HEK293 (cell line): Measurements from ENCODE around the gene UBR7.

ENCODE experiments used
- HOXA7 ChIP-seq: sonication (generic); formaldehyde crosslinking; IDR thresholded peaks from 2 replicates; pipeline ENCODE4 v1.8.1; 2022; ENCODE audit warnings: missing genetic modification reagents, borderline replicate concordance
- KLF1 ChIP-seq: fragments of 450-650 bp; formaldehyde crosslinking; IDR thresholded peaks from 2 replicates; pipeline ENCODE4 v1.5.1; 2016; ENCODE audit warnings: missing biosample characterization, missing genetic modification characterization
- MZF1 ChIP-seq: fragments of 450-650 bp; formaldehyde crosslinking; IDR thresholded peaks from 2 replicates; pipeline ENCODE4 v1.5.1; 2017; ENCODE audit warnings: missing biosample characterization, missing genetic modification characterization, borderline replicate concordance
- REPIN1 ChIP-seq: fragments of 450-650 bp; formaldehyde crosslinking; IDR thresholded peaks from 2 replicates; pipeline ENCODE4 v1.5.1; 2017; ENCODE audit warnings: missing biosample characterization, missing genetic modification characterization, low read depth
- SALL2 ChIP-seq: fragments of 450-650 bp; formaldehyde crosslinking; IDR thresholded peaks from 2 replicates; pipeline ENCODE4 v1.5.0; 2017; ENCODE audit warnings: missing biosample characterization, mild to moderate bottlenecking, missing genetic modification characterization, borderline replicate concordance
- TCF7L2 ChIP-seq: IDR thresholded peaks from 2 replicates; pipeline ENCODE4 v1.6.1; 2011; ENCODE audit warnings: low read depth, mild to moderate bottlenecking, inconsistent platforms, low read length, moderate library complexity, borderline replicate concordance
- YY1 ChIP-seq: fragments of 450-650 bp; formaldehyde crosslinking; IDR thresholded peaks from 2 replicates; pipeline ENCODE4 v1.5.1; 2018; ENCODE audit warnings: missing biosample characterization, missing genetic modification characterization
- ZFHX2 ChIP-seq: fragments of 450-650 bp; formaldehyde crosslinking; conservative IDR thresholded peaks from 2 replicates; pipeline ENCODE4 v1.5.1; 2016; ENCODE audit warnings: missing biosample characterization, missing genetic modification characterization
- ZNF248 ChIP-seq: fragments of 450-650 bp; formaldehyde crosslinking; IDR thresholded peaks from 2 replicates; pipeline ENCODE4 v1.5.1; 2017; ENCODE audit warnings: missing biosample characterization, missing genetic modification characterization
- TF ChIP-seq, protein P1 (sequence below): fragments of 450-650 bp; formaldehyde crosslinking; IDR thresholded peaks from 2 replicates; pipeline ENCODE4 v1.5.1; 2016; ENCODE audit warnings: missing biosample characterization, missing genetic modification characterization
- TF ChIP-seq, protein P2 (sequence below): fragments of 450-650 bp; formaldehyde crosslinking; IDR thresholded peaks from 2 replicates; pipeline ENCODE4 v1.5.1; 2016; ENCODE audit warnings: missing biosample characterization, missing genetic modification characterization
- TF ChIP-seq, protein P3 (sequence below): fragments of 450-650 bp; formaldehyde crosslinking; IDR thresholded peaks from 2 replicates; pipeline ENCODE4 v1.5.1; 2016; ENCODE audit warnings: missing biosample characterization, missing genetic modification characterization

DNA sequence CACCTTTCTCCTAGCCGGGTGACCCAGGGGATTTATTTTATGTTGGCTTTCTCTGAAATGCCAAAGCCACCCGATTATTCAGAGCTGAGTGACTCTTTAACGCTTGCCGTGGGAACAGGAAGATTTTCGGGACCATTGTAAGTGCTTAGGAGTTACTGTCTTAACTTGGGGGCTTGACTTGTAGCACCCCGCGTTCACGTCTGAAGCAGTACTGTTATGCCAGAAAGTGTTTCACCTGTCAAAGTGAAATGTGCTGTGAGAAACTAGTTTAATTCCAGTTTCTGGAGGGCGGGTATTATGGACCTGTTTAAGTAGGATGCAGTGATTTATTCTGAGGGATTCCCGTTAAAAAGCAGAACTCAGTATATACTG, 21.7 kb upstream of the UBR7 start:
- no peak for TF ChIP-seq YY1 (tag by site-specific recombination)
- TF ChIP-seq, protein P1, sequence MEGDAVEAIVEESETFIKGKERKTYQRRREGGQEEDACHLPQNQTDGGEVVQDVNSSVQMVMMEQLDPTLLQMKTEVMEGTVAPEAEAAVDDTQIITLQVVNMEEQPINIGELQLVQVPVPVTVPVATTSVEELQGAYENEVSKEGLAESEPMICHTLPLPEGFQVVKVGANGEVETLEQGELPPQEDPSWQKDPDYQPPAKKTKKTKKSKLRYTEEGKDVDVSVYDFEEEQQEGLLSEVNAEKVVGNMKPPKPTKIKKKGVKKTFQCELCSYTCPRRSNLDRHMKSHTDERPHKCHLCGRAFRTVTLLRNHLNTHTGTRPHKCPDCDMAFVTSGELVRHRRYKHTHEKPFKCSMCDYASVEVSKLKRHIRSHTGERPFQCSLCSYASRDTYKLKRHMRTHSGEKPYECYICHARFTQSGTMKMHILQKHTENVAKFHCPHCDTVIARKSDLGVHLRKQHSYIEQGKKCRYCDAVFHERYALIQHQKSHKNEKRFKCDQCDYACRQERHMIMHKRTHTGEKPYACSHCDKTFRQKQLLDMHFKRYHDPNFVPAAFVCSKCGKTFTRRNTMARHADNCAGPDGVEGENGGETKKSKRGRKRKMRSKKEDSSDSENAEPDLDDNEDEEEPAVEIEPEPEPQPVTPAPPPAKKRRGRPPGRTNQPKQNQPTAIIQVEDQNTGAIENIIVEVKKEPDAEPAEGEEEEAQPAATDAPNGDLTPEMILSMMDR (tag by site-specific recombination) = no peak
- TF ChIP-seq REPIN1 (tag by site-specific recombination) = no peak
- TF ChIP-seq, protein P2, sequence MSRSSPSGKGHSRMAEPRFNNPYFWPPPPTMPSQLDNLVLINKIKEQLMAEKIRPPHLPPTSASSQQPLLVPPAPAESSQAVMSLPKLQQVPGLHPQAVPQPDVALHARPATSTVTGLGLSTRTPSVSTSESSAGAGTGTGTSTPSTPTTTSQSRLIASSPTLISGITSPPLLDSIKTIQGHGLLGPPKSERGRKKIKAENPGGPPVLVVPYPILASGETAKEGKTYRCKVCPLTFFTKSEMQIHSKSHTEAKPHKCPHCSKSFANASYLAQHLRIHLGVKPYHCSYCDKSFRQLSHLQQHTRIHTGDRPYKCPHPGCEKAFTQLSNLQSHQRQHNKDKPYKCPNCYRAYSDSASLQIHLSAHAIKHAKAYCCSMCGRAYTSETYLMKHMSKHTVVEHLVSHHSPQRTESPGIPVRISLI (tag by site-specific recombination) = no peak
- TF ChIP-seq ZFHX2 (tag by site-specific recombination) = no peak
- TF ChIP-seq, protein P3, sequence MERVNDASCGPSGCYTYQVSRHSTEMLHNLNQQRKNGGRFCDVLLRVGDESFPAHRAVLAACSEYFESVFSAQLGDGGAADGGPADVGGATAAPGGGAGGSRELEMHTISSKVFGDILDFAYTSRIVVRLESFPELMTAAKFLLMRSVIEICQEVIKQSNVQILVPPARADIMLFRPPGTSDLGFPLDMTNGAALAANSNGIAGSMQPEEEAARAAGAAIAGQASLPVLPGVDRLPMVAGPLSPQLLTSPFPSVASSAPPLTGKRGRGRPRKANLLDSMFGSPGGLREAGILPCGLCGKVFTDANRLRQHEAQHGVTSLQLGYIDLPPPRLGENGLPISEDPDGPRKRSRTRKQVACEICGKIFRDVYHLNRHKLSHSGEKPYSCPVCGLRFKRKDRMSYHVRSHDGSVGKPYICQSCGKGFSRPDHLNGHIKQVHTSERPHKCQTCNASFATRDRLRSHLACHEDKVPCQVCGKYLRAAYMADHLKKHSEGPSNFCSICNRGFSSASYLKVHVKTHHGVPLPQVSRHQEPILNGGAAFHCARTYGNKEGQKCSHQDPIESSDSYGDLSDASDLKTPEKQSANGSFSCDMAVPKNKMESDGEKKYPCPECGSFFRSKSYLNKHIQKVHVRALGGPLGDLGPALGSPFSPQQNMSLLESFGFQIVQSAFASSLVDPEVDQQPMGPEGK (tag by site-specific recombination) = no peak
- TF ChIP-seq MZF1 (tag by site-specific recombination) = no peak
- no peak for TF ChIP-seq ZNF248 (tag by site-specific recombination)
- TF ChIP-seq SALL2 (tag by site-specific recombination) = no peak
- no peak for TF ChIP-seq TCF7L2
- no peak for TF ChIP-seq KLF1 (tag by site-specific recombination)
- TF ChIP-seq HOXA7 (CRISPR knock-in tag) = no peak
